ENCODE results near the gene WIPI1. TPM values are rescaled to one million over a fixed set of nuclear protein-coding genes. Genes with fewer than 3 reads are reported as not detected.
A peak's percentile ranks its signal among the peaks of the same experiment; 100 is the strongest.

WIPI1 gene
- total RNA-seq, 1 donor from 2014 or later = 29.5 TPM

GRCh38 chr17:68425979-68426378 lies 31.3 kb downstream of the WIPI1 start:
- no peak overlapping the region for H2AFZ ChIP-seq (replicated peaks)
- Mint-ChIP-seq H3K9me3 (no peaks in the 10 kb centered on the region), H3K4me3 (no peak overlapping the region), H3K27me3 (ENCODE audit: insufficient read depth, low read depth) (no peaks in the 10 kb centered on the region), H3K36me3 (peaks cover 8% of the 10 kb centered on the region), H3K27ac (no peak overlapping the region), H3K4me1 (peaks cover 3% of the 10 kb centered on the region)
- H3F3A ChIP-seq (ENCODE audit: low read depth) = peaks cover 5% of the 10 kb centered on the region
- H4K20me1 ChIP-seq (ENCODE audit: low read depth) = no peaks in the 10 kb centered on the region
- H3K4me1 ChIP-seq = peaks cover 8% of the 10 kb centered on the region
- TF ChIP-seq CTCF (IDR thresholded peaks at IDR 0.05) (no peak), EZH2phosphoT487 (IDR thresholded peaks at IDR 0.05) (no peak), EZH2 (IDR thresholded peaks at IDR 0.05) (no peak)
- no peak overlapping the region for H3K27ac ChIP-seq
- no peaks in the 10 kb centered on the region for H3K36me3 ChIP-seq
- no peaks in the 10 kb centered on the region for H3K27me3 ChIP-seq
- H3K4me2 ChIP-seq = no peak overlapping the region
- no peaks in the 10 kb centered on the region for H3K9me3 ChIP-seq (ENCODE audit: low read depth)
- DNase-seq (ENCODE audit: low spot score) = peak; percentile 0
- no peak overlapping the region for H3K9ac ChIP-seq
- no peak overlapping the region for H3K4me3 ChIP-seq
- no peaks in the 10 kb centered on the region for H3K79me2 ChIP-seq (ENCODE audit: low read depth)

GRCh38 chr17:68424861-68425260 lies 32.4 kb downstream of the WIPI1 start:
- no peak for TF ChIP-seq CTCF (IDR thresholded peaks at IDR 0.05)
- no peak for TF ChIP-seq EZH2phosphoT487 (IDR thresholded peaks at IDR 0.05)
- no peak for TF ChIP-seq EZH2 (IDR thresholded peaks at IDR 0.05)
- no peaks in the 10 kb centered on the region for H3K36me3 ChIP-seq
- no peak overlapping the region for H3K9ac ChIP-seq
- H3K79me2 ChIP-seq (ENCODE audit: low read depth) = no peaks in the 10 kb centered on the region
- H3K9me3 Mint-ChIP-seq = no peaks in the 10 kb centered on the region
- H3K27ac ChIP-seq = no peak overlapping the region
- H3F3A ChIP-seq (ENCODE audit: low read depth) = peaks cover 5% of the 10 kb centered on the region
- H2AFZ ChIP-seq (replicated peaks) = no peak overlapping the region
- no peak overlapping the region for H3K4me2 ChIP-seq
- no peak overlapping the region for H3K4me3 Mint-ChIP-seq
- peaks cover 8% of the 10 kb centered on the region for H3K4me1 ChIP-seq
- DNase-seq (ENCODE audit: low spot score) = peak; percentile 1
- no peak overlapping the region for H3K4me3 ChIP-seq
- H3K27ac Mint-ChIP-seq = no peak overlapping the region
- no peaks in the 10 kb centered on the region for H3K9me3 ChIP-seq (ENCODE audit: low read depth)
- peaks cover 18% of the 10 kb centered on the region for H3K36me3 Mint-ChIP-seq
- peaks cover 3% of the 10 kb centered on the region for H3K4me1 Mint-ChIP-seq
- H4K20me1 ChIP-seq (ENCODE audit: low read depth) = no peaks in the 10 kb centered on the region
- peaks cover 2% of the 10 kb centered on the region for H3K27me3 Mint-ChIP-seq (ENCODE audit: insufficient read depth, low read depth)
- H3K27me3 ChIP-seq = no peaks in the 10 kb centered on the region

- Histone ChIP-seq H3K4me3 (no peak overlapping the region), H4K20me1 (ENCODE audit: low read depth) (no peaks in the 10 kb centered on the region), H3F3A (ENCODE audit: low read depth) (peaks cover 5% of the 10 kb centered on the region), H2AFZ (replicated peaks) (no peak overlapping the region), H3K36me3 (no peaks in the 10 kb centered on the region), H3K27me3 (no peaks in the 10 kb centered on the region), H3K27ac (no peak overlapping the region), H3K9ac (no peak overlapping the region), H3K4me2 (no peak overlapping the region), H3K4me1 (peaks cover 8% of the 10 kb centered on the region), H3K9me3 (ENCODE audit: low read depth) (no peaks in the 10 kb centered on the region), H3K79me2 (ENCODE audit: low read depth) (no peaks in the 10 kb centered on the region)
- peaks cover 16% of the 10 kb centered on the region for H3K36me3 Mint-ChIP-seq
- DNase-seq (ENCODE audit: low spot score) = peak; percentile 41
- H3K9me3 Mint-ChIP-seq = no peaks in the 10 kb centered on the region
- peaks cover 2% of the 10 kb centered on the region for H3K27me3 Mint-ChIP-seq (ENCODE audit: insufficient read depth, low read depth)
- H3K4me1 Mint-ChIP-seq = peaks cover 3% of the 10 kb centered on the region
- H3K27ac Mint-ChIP-seq = peak overlapping the region; percentile 57
- TF ChIP-seq CTCF (IDR thresholded peaks at IDR 0.05) = no peak
- no peak for TF ChIP-seq EZH2phosphoT487 (IDR thresholded peaks at IDR 0.05)
- TF ChIP-seq EZH2 (IDR thresholded peaks at IDR 0.05) = no peak
- no peak overlapping the region for H3K4me3 Mint-ChIP-seq
These were observed 33.1 kb downstream of the WIPI1 start for GRCh38 chr17:68424203-68424602.
